WTC11 (cell line): ENCODE measurements around the gene DMXL2. TPM values are rescaled to one million over a fixed set of nuclear protein-coding genes. Genes with fewer than 3 reads are reported as not detected.
A peak's percentile ranks its signal among the peaks of the same experiment; 100 is the strongest.

ENCODE experiments used
- ATAC-seq: fragments of 200-7000 bp; cut with Tn5 transposase; 2 replicates; pipeline ENCODE4 v1.10.0; 2021; ENCODE audit warnings: mild to moderate bottlenecking, moderate library complexity
- CTCF ChIA-PET: fragments of 300-600 bp; sonication (Branson Sonifier 250); formaldehyde crosslinking; loops from one replicate; lab custom pipeline; 2021; ENCODE audit warnings: antibody characterized with exemption; lab: Charles Lee
- POLR2A ChIA-PET: fragments of 350-600 bp; sonication (Branson Sonifier 250); formaldehyde crosslinking; loops from one replicate; lab custom pipeline; 2021; ENCODE audit warnings: antibody characterized with exemption; lab: Charles Lee
- DNase-seq: peaks from one replicate; pipeline ENCODE4 v3.0.0; 2021; ENCODE audit warnings: low spot score
- H3K27ac Mint-ChIP-seq: 2 replicates; pipeline ENCODE4 v1.8.0; 2021; ENCODE audit warnings: mixed read lengths
- H3K27me3 Mint-ChIP-seq: 2 replicates; pipeline ENCODE4 v1.8.0; 2021; ENCODE audit warnings: low read depth, mild to moderate bottlenecking, moderate library complexity, mixed read lengths
- H3K36me3 Mint-ChIP-seq: 2 replicates; pipeline ENCODE4 v1.8.0; 2021; ENCODE audit warnings: mixed read lengths
- H3K4me1 Mint-ChIP-seq: 2 replicates; pipeline ENCODE4 v1.8.0; 2022; ENCODE audit warnings: mixed read lengths
- H3K4me3 Mint-ChIP-seq: 2 replicates; pipeline ENCODE4 v1.8.0; 2021; ENCODE audit warnings: mild to moderate bottlenecking, moderate library complexity, mixed read lengths
- H3K9me3 Mint-ChIP-seq: 2 replicates; pipeline ENCODE4 v1.8.0; 2021; ENCODE audit warnings: mixed read lengths
- ATF1 ChIP-seq: sonication (generic); formaldehyde crosslinking; IDR thresholded peaks from 2 replicates; pipeline ENCODE4 v1.8.1; 2023; ENCODE audit warnings: mild to moderate bottlenecking, moderate library complexity, missing genetic modification reagents
- CTCF ChIP-seq: fragments of 200-600 bp; IDR thresholded peaks from 2 replicates; pipeline ENCODE4 v1.8.0; 2022; ENCODE audit warnings: antibody characterized with exemption
- E2F1 ChIP-seq: sonication (generic); formaldehyde crosslinking; IDR thresholded peaks from 2 replicates; pipeline ENCODE4 v1.8.0; 2022; ENCODE audit warnings: mild to moderate bottlenecking, missing genetic modification reagents
- FOXK1 ChIP-seq: sonication (generic); formaldehyde crosslinking; IDR thresholded peaks from 2 replicates; pipeline ENCODE4 v1.8.0; 2022; ENCODE audit warnings: mild to moderate bottlenecking, moderate library complexity, missing genetic modification reagents
- GTF2I ChIP-seq: fragments of 250-450 bp; sonication (Bioruptor Pico); conservative IDR thresholded peaks from 2 replicates; pipeline ENCODE4 v1.4.0; 2021; ENCODE audit warnings: mild to moderate bottlenecking
- IRF2 ChIP-seq: sonication (generic); formaldehyde crosslinking; IDR thresholded peaks from 2 replicates; pipeline ENCODE4 v1.8.0; 2022; ENCODE audit warnings: low read depth, missing genetic modification reagents, borderline replicate concordance
- JAZF1 ChIP-seq: fragments of 250-450 bp; sonication (Bioruptor Pico); IDR thresholded peaks from 2 replicates; pipeline ENCODE4 v1.9.0; 2021; ENCODE audit warnings: moderate library complexity, mild to moderate bottlenecking, inconsistent platforms
- JUN ChIP-seq: sonication (generic); formaldehyde crosslinking; IDR thresholded peaks from 2 replicates; pipeline ENCODE4 v1.8.0; 2023; ENCODE audit warnings: mild to moderate bottlenecking, missing genetic modification reagents
- KAT7 ChIP-seq: sonication (generic); formaldehyde crosslinking; IDR thresholded peaks from 2 replicates; pipeline ENCODE4 v1.8.1; 2023; ENCODE audit warnings: missing genetic modification reagents, mild to moderate bottlenecking, borderline replicate concordance
- MAX ChIP-seq: sonication (generic); formaldehyde crosslinking; IDR thresholded peaks from 2 replicates; pipeline ENCODE4 v1.8.0; 2022; ENCODE audit warnings: mild to moderate bottlenecking, missing genetic modification reagents
- MXD4 ChIP-seq: fragments of 250-450 bp; sonication (Bioruptor Pico); IDR thresholded peaks from 2 replicates; pipeline ENCODE4 v1.8.0; 2021; ENCODE audit warnings: mild to moderate bottlenecking, moderate library complexity, borderline replicate concordance
- MYBL2 ChIP-seq: sonication (generic); formaldehyde crosslinking; IDR thresholded peaks from 2 replicates; pipeline ENCODE4 v1.8.1; 2023; ENCODE audit warnings: mild to moderate bottlenecking, moderate library complexity, missing genetic modification reagents
- NFATC4 ChIP-seq: fragments of 250-450 bp; sonication (Bioruptor Pico); IDR thresholded peaks from 2 replicates; pipeline ENCODE4 v1.9.0; 2021; ENCODE audit warnings: mild to moderate bottlenecking
- NFE2L1 ChIP-seq: sonication (generic); formaldehyde crosslinking; IDR thresholded peaks from 2 replicates; pipeline ENCODE4 v1.8.1; 2023; ENCODE audit warnings: missing genetic modification reagents
- NFYB ChIP-seq: sonication (generic); formaldehyde crosslinking; conservative IDR thresholded peaks from 2 replicates; pipeline ENCODE4 v1.8.0; 2022; ENCODE audit warnings: low read depth, missing genetic modification reagents
- NR1H2 ChIP-seq: sonication (generic); formaldehyde crosslinking; IDR thresholded peaks from 2 replicates; pipeline ENCODE4 v1.9.0; 2021; ENCODE audit warnings: mild to moderate bottlenecking, moderate library complexity, missing genetic modification reagents
- SP1 ChIP-seq: sonication (generic); formaldehyde crosslinking; conservative IDR thresholded peaks from 2 replicates; pipeline ENCODE4 v1.8.1; 2022; ENCODE audit warnings: missing genetic modification reagents
- ZNF138 ChIP-seq: sonication (generic); formaldehyde crosslinking; conservative IDR thresholded peaks from 2 replicates; pipeline ENCODE4 v1.8.1; 2022; ENCODE audit warnings: mild to moderate bottlenecking, moderate library complexity, missing genetic modification reagents
- ZNF219 ChIP-seq: sonication (generic); formaldehyde crosslinking; IDR thresholded peaks from 2 replicates; pipeline ENCODE4 v1.8.0; 2023; ENCODE audit warnings: missing genetic modification reagents, mild to moderate bottlenecking, borderline replicate concordance
- ZNF416 ChIP-seq: fragments of 250-450 bp; sonication (Bioruptor Pico); IDR thresholded peaks from 2 replicates; pipeline ENCODE4 v1.9.0; 2021; ENCODE audit warnings: mild to moderate bottlenecking, inconsistent platforms
- ZNF423 ChIP-seq: fragments of 250-450 bp; sonication (Bioruptor Pico); IDR thresholded peaks from 2 replicates; pipeline ENCODE4 v2.1.2; 2022; ENCODE audit warnings: mild to moderate bottlenecking, moderate library complexity
- total RNA-seq: library from RNA; stranded (reverse); gene quantifications from 3 replicates; pipeline ENCODE4 v1.2.3, GENCODE V29; 2021
- TF ChIP-seq, protein P1 (sequence below): sonication (generic); formaldehyde crosslinking; IDR thresholded peaks from 2 replicates; pipeline ENCODE4 v1.8.0; 2023; ENCODE audit warnings: mild to moderate bottlenecking, missing genetic modification reagents
- TF ChIP-seq, protein P2 (sequence below): sonication (generic); formaldehyde crosslinking; IDR thresholded peaks from 2 replicates; pipeline ENCODE4 v1.8.1; 2022; ENCODE audit warnings: mild to moderate bottlenecking, moderate library complexity, missing genetic modification reagents

The DMXL2 gene
- total RNA-seq, 1 experiment from 2014 or later, result 10.4 TPM

GRCh38 chr15:51505251-51505650 lies 117.3 kb downstream of the DMXL2 start (continued):
- TF ChIP-seq NFATC4 (CRISPR knock-in tag), result no peak

- Mint-ChIP-seq H3K27me3 (no peaks in the 10 kb centered on the region), H3K27ac (no peak overlapping the region), H3K9me3 (no peaks in the 10 kb centered on the region), H3K4me3 (no peak overlapping the region)
- DNase-seq, result no peak
- no peak for ATAC-seq
- ChIA-PET POLR2A (no interaction called here), CTCF (interaction anchor here (0.7 to 1.3 kb wide), 2 partner anchors 34 to 310 kb away, joined by 3 read pairs; no protein-coding TSS in a partner anchor)
- TF ChIP-seq MXD4 (no peak), GTF2I (no peak), ZNF219 (CRISPR knock-in tag) (no peak), NR1H2 (CRISPR knock-in tag) (no peak), ZNF416 (CRISPR knock-in tag) (no peak), MYBL2 (CRISPR knock-in tag) (no peak), NFYB (CRISPR knock-in tag) (no peak), ZNF138 (no peak), E2F1 (CRISPR knock-in tag) (no peak), IRF2 (no peak), ATF1 (no peak), MAX (CRISPR knock-in tag) (no peak), ZNF423 (no peak), KAT7 (CRISPR knock-in tag) (no peak), SP1 (CRISPR knock-in tag) (no peak), NFE2L1 (CRISPR knock-in tag) (no peak), JAZF1 (CRISPR knock-in tag) (no peak)
- TF ChIP-seq, protein P1, sequence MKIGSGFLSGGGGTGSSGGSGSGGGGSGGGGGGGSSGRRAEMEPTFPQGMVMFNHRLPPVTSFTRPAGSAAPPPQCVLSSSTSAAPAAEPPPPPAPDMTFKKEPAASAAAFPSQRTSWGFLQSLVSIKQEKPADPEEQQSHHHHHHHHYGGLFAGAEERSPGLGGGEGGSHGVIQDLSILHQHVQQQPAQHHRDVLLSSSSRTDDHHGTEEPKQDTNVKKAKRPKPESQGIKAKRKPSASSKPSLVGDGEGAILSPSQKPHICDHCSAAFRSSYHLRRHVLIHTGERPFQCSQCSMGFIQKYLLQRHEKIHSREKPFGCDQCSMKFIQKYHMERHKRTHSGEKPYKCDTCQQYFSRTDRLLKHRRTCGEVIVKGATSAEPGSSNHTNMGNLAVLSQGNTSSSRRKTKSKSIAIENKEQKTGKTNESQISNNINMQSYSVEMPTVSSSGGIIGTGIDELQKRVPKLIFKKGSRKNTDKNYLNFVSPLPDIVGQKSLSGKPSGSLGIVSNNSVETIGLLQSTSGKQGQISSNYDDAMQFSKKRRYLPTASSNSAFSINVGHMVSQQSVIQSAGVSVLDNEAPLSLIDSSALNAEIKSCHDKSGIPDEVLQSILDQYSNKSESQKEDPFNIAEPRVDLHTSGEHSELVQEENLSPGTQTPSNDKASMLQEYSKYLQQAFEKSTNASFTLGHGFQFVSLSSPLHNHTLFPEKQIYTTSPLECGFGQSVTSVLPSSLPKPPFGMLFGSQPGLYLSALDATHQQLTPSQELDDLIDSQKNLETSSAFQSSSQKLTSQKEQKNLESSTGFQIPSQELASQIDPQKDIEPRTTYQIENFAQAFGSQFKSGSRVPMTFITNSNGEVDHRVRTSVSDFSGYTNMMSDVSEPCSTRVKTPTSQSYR (CRISPR knock-in tag), result no peak
- TF ChIP-seq, protein P2, sequence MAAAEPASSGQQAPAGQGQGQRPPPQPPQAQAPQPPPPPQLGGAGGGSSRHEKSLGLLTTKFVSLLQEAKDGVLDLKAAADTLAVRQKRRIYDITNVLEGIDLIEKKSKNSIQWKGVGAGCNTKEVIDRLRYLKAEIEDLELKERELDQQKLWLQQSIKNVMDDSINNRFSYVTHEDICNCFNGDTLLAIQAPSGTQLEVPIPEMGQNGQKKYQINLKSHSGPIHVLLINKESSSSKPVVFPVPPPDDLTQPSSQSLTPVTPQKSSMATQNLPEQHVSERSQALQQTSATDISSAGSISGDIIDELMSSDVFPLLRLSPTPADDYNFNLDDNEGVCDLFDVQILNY (CRISPR knock-in tag), result no peak
- TF ChIP-seq, all 79 proteins: peak for 0
- H3K4me1 Mint-ChIP-seq, result no peaks in the 10 kb centered on the region
- no peaks in the 10 kb centered on the region for H3K36me3 Mint-ChIP-seq
Observed at GRCh38 chr15:51503003-51503402, 119.6 kb downstream of the DMXL2 start.

GRCh38 chr15:51499379-51499976 lies 123.1 kb downstream of the DMXL2 start:
- Mint-ChIP-seq H3K9me3 (no peaks in the 10 kb centered on the region), H3K4me1 (no peaks in the 10 kb centered on the region), H3K27ac (no peak overlapping the region), H3K4me3 (no peak overlapping the region), H3K36me3 (no peaks in the 10 kb centered on the region), H3K27me3 (no peaks in the 10 kb centered on the region)
- ChIA-PET POLR2A (no interaction called here), CTCF (interaction anchor here (0.5 to 3.0 kb wide), 10 partner anchors 11 to 337 kb away, joined by 3 to 13 read pairs (median 5); no protein-coding TSS in a partner anchor)
- TF ChIP-seq JUN (CRISPR knock-in tag), result no peak
- TF ChIP-seq FOXK1, result no peak
- TF ChIP-seq CTCF, result 0 out of 2 replicates have a peak, but pooled peaks have one; percentile 48
- DNase-seq (no peak), ATAC-seq (peak; percentile 93)
